HG03457 (cell line): Measurements from ENCODE around the gene GRM2.

Experiments used
- ATAC-seq: cut with Tn5 transposase; IDR thresholded peaks from one replicate; pipeline ENCODE4 v1.9.1; 2021; ENCODE audit warnings: moderate number of reproducible peaks; ENCODE audit not compliant: unreplicated experiment

Gene GRM2

GRCh38 chr3:51706788-51707731 lies at the start of gene GRM2:
Gene GRM2, plus strand, starts transcription at chr3:51707068. Its CDS starts 1,916 bp downstream, at chr3:51708984.
- ATAC-seq: no peak

GRCh38 chr3:51657234-51657633 lies 49.6 kb upstream of the GRM2 start:
- ATAC-seq: no peak

- ATAC-seq: no peak
Measured at GRCh38 chr3:51659942-51660341, 46.9 kb upstream of the GRM2 start.

- ATAC-seq: no peak
Measured at GRCh38 chr3:51662456-51662855, 44.4 kb upstream of the GRM2 start.

GRCh38 chr3:51668756-51669155 lies 38.1 kb upstream of the GRM2 start:
- ATAC-seq: no peak

GRCh38 chr3:51669241-51670052 lies 37.4 kb upstream of the GRM2 start:
- ATAC-seq: no peak

GRCh38 chr3:51670053-51670822 lies 36.6 kb upstream of the GRM2 start:
- no peak for ATAC-seq

GRCh38 chr3:51670823-51671733 lies 35.8 kb upstream of the GRM2 start, which contains the start of gene TEX264:
Gene TEX264, plus strand, starts transcription at chr3:51671252. Its CDS starts 3,053 bp downstream, at chr3:51674305.
- ATAC-seq: peak; percentile 58

GRCh38 chr3:51671734-51672475 lies 35.0 kb upstream of the GRM2 start:
- ATAC-seq: peak; percentile 23

- no peak for ATAC-seq
Measured at GRCh38 chr3:51673181-51673801, 33.6 kb upstream of the GRM2 start.

- no peak for ATAC-seq
Measured at GRCh38 chr3:51673802-51674654, 32.8 kb upstream of the GRM2 start.

- no peak for ATAC-seq
Measured at GRCh38 chr3:51675201-51675611, 31.7 kb upstream of the GRM2 start.

GRCh38 chr3:51676102-51676640 lies 30.7 kb upstream of the GRM2 start:
- no peak for ATAC-seq

- no peak for ATAC-seq
Measured at GRCh38 chr3:51677358-51677757, 29.5 kb upstream of the GRM2 start.

- ATAC-seq: no peak
Measured at GRCh38 chr3:51678186-51678585, 28.7 kb upstream of the GRM2 start.

- no peak for ATAC-seq
Measured at GRCh38 chr3:51678641-51679040, 28.2 kb upstream of the GRM2 start.

- no peak for ATAC-seq
Measured at GRCh38 chr3:51679318-51679717, 27.6 kb upstream of the GRM2 start.

- no peak for ATAC-seq
Measured at GRCh38 chr3:51679777-51680176, 27.1 kb upstream of the GRM2 start.
